ENCODE measurements around the gene FBLN5.

Gene FBLN5

GRCh38 chr14:91945751-91946621 lies 1.5 kb downstream of the FBLN5 start:
- no peak for DNase-seq (ENCODE audit: low read depth)

- DNase-seq (ENCODE audit: low read depth): no peak
Observed at GRCh38 chr14:91942946-91943345, 4.5 kb downstream of the FBLN5 start.

GRCh38 chr14:91942128-91942527 lies 5.4 kb downstream of the FBLN5 start:
- DNase-seq (ENCODE audit: low read depth): no peak

GRCh38 chr14:91940209-91940608 lies 7.3 kb downstream of the FBLN5 start:
- no peak for DNase-seq (ENCODE audit: low read depth)

GRCh38 chr14:91935586-91935985 lies 11.9 kb downstream of the FBLN5 start:
- no peak for DNase-seq (ENCODE audit: low read depth)

GRCh38 chr14:91934554-91935285 lies 12.8 kb downstream of the FBLN5 start:
- no peak for DNase-seq (ENCODE audit: low read depth)

- no peak for DNase-seq (ENCODE audit: low read depth)
Observed at GRCh38 chr14:91931478-91932088, 15.9 kb downstream of the FBLN5 start.

- no peak for DNase-seq (ENCODE audit: low read depth)
Observed at GRCh38 chr14:91929700-91930099, 17.8 kb downstream of the FBLN5 start.

GRCh38 chr14:91927800-91928199 lies 19.7 kb downstream of the FBLN5 start:
- DNase-seq (ENCODE audit: low read depth): no peak

GRCh38 chr14:91927191-91927590 lies 20.3 kb downstream of the FBLN5 start:
- no peak for DNase-seq (ENCODE audit: low read depth)

- no peak for DNase-seq (ENCODE audit: low read depth)
Observed at GRCh38 chr14:91926131-91926890, 21.2 kb downstream of the FBLN5 start.

GRCh38 chr14:91925727-91926121 lies 21.8 kb downstream of the FBLN5 start:
- no peak for DNase-seq (ENCODE audit: low read depth)

GRCh38 chr14:91925001-91925726 lies 22.3 kb downstream of the FBLN5 start:
- no peak for DNase-seq (ENCODE audit: low read depth)

- no peak for DNase-seq (ENCODE audit: low read depth)
Observed at GRCh38 chr14:91920526-91920925, 27.0 kb downstream of the FBLN5 start.

GRCh38 chr14:91919814-91920213 lies 27.7 kb downstream of the FBLN5 start:
- DNase-seq (ENCODE audit: low read depth): no peak

- DNase-seq (ENCODE audit: low read depth): no peak
Observed at GRCh38 chr14:91918186-91918883, 29.2 kb downstream of the FBLN5 start.

GRCh38 chr14:91912035-91912434 lies 35.5 kb downstream of the FBLN5 start:
- DNase-seq (ENCODE audit: low read depth): no peak

GRCh38 chr14:91911474-91912032 lies 35.9 kb downstream of the FBLN5 start:
- DNase-seq (ENCODE audit: low read depth): peak; percentile 3

GRCh38 chr14:91910196-91910595 lies 37.3 kb downstream of the FBLN5 start:
- no peak for DNase-seq (ENCODE audit: low read depth)

- DNase-seq (ENCODE audit: low read depth): no peak
Observed at GRCh38 chr14:91906374-91906773, 41.1 kb downstream of the FBLN5 start.
